Neural progenitor cell (in vitro differentiated cells): ENCODE data around the gene ZNF277. TPM values are rescaled to one million over a fixed set of nuclear protein-coding genes. Genes with fewer than 3 reads are reported as not detected.

Experiments used
- DNase-seq: peaks from one replicate; pipeline ENCODE4 v3.0.0-alpha.2; 2016; ENCODE audit warnings: low spot score
- H2AFZ ChIP-seq: fragments of 200-600 bp; sonication (generic); replicated peaks from 2 replicates; pipeline ENCODE4 v1.6.1; 2016; ENCODE audit warnings: antibody characterized with exemption
- H3F3A ChIP-seq: fragments of 200-600 bp; sonication (generic); 2 replicates; pipeline ENCODE4 v1.6.1; 2016; ENCODE audit warnings: antibody characterized with exemption, low read depth
- H3K27ac ChIP-seq: fragments of 200-600 bp; sonication (generic); 2 replicates; pipeline ENCODE4 v1.5.1; 2016; ENCODE audit warnings: mild to moderate bottlenecking
- H3K27me3 ChIP-seq: fragments of 200-600 bp; sonication (generic); 2 replicates; pipeline ENCODE4 v1.6.1; 2016; ENCODE audit warnings: mild to moderate bottlenecking, moderate library complexity
- H3K36me3 ChIP-seq: fragments of 200-600 bp; sonication (generic); 2 replicates; pipeline ENCODE4 v1.5.1; 2016
- H3K4me1 ChIP-seq: fragments of 200-600 bp; sonication (generic); 2 replicates; pipeline ENCODE4 v1.6.1; 2016; ENCODE audit warnings: mixed run types
- H3K4me2 ChIP-seq: fragments of 200-600 bp; sonication (generic); 2 replicates; pipeline ENCODE4 v1.6.1; 2016
- H3K4me3 ChIP-seq: fragments of 200-600 bp; sonication (generic); 2 replicates; pipeline ENCODE4 v1.5.1; 2016
- H3K79me2 ChIP-seq: fragments of 200-600 bp; sonication (generic); 2 replicates; pipeline ENCODE4 v1.6.1; 2016; ENCODE audit warnings: low read depth
- H3K9ac ChIP-seq: fragments of 200-600 bp; sonication (generic); 2 replicates; pipeline ENCODE4 v1.6.1; 2016
- H3K9me3 ChIP-seq: fragments of 200-600 bp; sonication (generic); 2 replicates; pipeline ENCODE4 v1.5.1; 2016; ENCODE audit warnings: low read depth
- H4K20me1 ChIP-seq: fragments of 200-600 bp; sonication (generic); 2 replicates; pipeline ENCODE4 v1.6.1; 2016; ENCODE audit warnings: low read depth
- H3K27ac Mint-ChIP-seq: 3 replicates; pipeline ENCODE4 v1.8.0; 2021; ENCODE audit warnings: mixed read lengths
- H3K27me3 Mint-ChIP-seq: 2 replicates; pipeline ENCODE4 v1.8.0; 2022; ENCODE audit warnings: low read depth, mild to moderate bottlenecking, inconsistent platforms, moderate library complexity, mixed read lengths; ENCODE audit not compliant: insufficient read depth
- H3K36me3 Mint-ChIP-seq: 3 replicates; pipeline ENCODE4 v1.8.0; 2021; ENCODE audit warnings: mixed read lengths
- H3K4me1 Mint-ChIP-seq: 3 replicates; pipeline ENCODE4 v1.8.0; 2021; ENCODE audit warnings: mixed read lengths
- H3K4me3 Mint-ChIP-seq: 3 replicates; pipeline ENCODE4 v1.8.0; 2021; ENCODE audit warnings: mild to moderate bottlenecking, moderate library complexity, mixed read lengths
- H3K9me3 Mint-ChIP-seq: 3 replicates; pipeline ENCODE4 v1.8.0; 2020; ENCODE audit warnings: mixed read lengths
- EZH2 ChIP-seq: fragments of 200-600 bp; sonication (generic); IDR thresholded peaks from 2 replicates; pipeline ENCODE4 v1.6.1; 2017; ENCODE audit warnings: antibody characterized with exemption, mild to moderate bottlenecking, moderate library complexity
- EZH2phosphoT487 ChIP-seq: fragments of 200-600 bp; sonication (generic); IDR thresholded peaks from 2 replicates; pipeline ENCODE4 v1.6.1; 2017; ENCODE audit warnings: antibody characterized with exemption
- total RNA-seq: library from RNA; depleted of rRNA; stranded (reverse); fragments of >200 nt; gene quantifications from 2 replicates; pipeline ENCODE4 v1.2.3, GENCODE V29; 2015; ENCODE audit warnings: low replicate concordance
- TF ChIP-seq, protein P1 (sequence below): fragments of 200-600 bp; sonication (generic); IDR thresholded peaks from 2 replicates; pipeline ENCODE4 v1.5.1; 2017; ENCODE audit warnings: antibody characterized with exemption, mild to moderate bottlenecking

ZNF277 gene
- total RNA-seq, 1 donor from 2014 or later = 55.5 TPM

DNA sequence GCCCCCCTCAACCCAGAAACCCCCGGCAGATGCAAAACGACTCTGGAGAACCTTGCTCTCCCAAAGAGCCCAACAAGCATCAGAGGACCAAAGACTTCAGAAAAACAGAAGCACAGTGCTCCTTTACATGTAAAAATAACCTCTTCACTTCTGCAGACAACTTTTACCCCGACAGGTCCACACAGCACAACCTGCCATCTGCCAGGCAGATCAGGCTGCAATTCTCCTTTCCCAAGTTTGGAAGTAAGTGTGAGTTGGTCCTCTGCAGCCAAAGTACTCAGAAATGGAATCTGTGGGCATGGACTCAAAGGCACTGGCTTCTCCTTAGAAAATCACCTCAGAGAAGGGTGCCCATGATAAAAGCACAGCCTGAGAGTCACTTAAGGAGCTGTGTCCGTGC lies 26.3 kb upstream of the ZNF277 start:
- H3K4me1 Mint-ChIP-seq = peaks cover 35% of the 10 kb centered on the region
- Histone ChIP-seq H3K79me2 (no peaks in the 10 kb centered on the region), H3K36me3 (no peaks in the 10 kb centered on the region), H3F3A (no peaks in the 10 kb centered on the region), H3K27ac (no peak overlapping the region), H3K4me2 (no peak overlapping the region), H2AFZ (no peak overlapping the region), H4K20me1 (no peaks in the 10 kb centered on the region), H3K4me3 (no peak overlapping the region), H3K9ac (no peak overlapping the region), H3K9me3 (no peaks in the 10 kb centered on the region), H3K4me1 (no peaks in the 10 kb centered on the region), H3K27me3 (no peaks in the 10 kb centered on the region)
- DNase-seq = no peak
- no peak overlapping the region for H3K27ac Mint-ChIP-seq
- H3K4me3 Mint-ChIP-seq = no peak overlapping the region
- no peaks in the 10 kb centered on the region for H3K36me3 Mint-ChIP-seq
- TF ChIP-seq, protein P1, sequence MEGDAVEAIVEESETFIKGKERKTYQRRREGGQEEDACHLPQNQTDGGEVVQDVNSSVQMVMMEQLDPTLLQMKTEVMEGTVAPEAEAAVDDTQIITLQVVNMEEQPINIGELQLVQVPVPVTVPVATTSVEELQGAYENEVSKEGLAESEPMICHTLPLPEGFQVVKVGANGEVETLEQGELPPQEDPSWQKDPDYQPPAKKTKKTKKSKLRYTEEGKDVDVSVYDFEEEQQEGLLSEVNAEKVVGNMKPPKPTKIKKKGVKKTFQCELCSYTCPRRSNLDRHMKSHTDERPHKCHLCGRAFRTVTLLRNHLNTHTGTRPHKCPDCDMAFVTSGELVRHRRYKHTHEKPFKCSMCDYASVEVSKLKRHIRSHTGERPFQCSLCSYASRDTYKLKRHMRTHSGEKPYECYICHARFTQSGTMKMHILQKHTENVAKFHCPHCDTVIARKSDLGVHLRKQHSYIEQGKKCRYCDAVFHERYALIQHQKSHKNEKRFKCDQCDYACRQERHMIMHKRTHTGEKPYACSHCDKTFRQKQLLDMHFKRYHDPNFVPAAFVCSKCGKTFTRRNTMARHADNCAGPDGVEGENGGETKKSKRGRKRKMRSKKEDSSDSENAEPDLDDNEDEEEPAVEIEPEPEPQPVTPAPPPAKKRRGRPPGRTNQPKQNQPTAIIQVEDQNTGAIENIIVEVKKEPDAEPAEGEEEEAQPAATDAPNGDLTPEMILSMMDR = no peak
- TF ChIP-seq EZH2 (no peak), EZH2phosphoT487 (no peak)
- no peaks in the 10 kb centered on the region for H3K9me3 Mint-ChIP-seq
- H3K27me3 Mint-ChIP-seq = no peaks in the 10 kb centered on the region

DNA sequence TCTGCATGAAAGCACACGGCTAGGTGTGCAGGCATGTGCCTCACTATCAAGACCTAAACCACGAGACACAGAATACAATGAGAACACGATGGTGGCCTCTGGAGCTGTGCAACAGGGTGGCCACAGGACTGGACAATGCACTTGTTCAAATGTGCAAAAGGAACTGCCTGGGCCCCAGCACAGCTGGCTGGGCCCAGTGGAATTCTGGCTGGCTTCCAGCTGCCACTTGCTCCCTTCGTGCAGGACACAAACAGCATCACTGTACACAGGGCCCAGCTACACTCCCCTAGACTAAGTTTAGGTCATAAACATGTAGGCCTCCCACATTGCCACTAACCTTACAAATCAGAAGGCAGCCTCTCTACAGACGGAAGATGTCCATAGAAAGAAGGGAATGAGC lies 23.7 kb upstream of the ZNF277 start:
- Histone ChIP-seq H3K9ac (no peak overlapping the region), H3K9me3 (no peaks in the 10 kb centered on the region), H3K4me3 (no peak overlapping the region), H4K20me1 (no peaks in the 10 kb centered on the region), H3K79me2 (no peaks in the 10 kb centered on the region), H3K27me3 (no peaks in the 10 kb centered on the region), H3K36me3 (no peaks in the 10 kb centered on the region), H3F3A (no peaks in the 10 kb centered on the region), H3K27ac (no peak overlapping the region), H2AFZ (no peak overlapping the region), H3K4me2 (no peak overlapping the region), H3K4me1 (no peaks in the 10 kb centered on the region)
- Mint-ChIP-seq H3K9me3 (no peaks in the 10 kb centered on the region), H3K36me3 (no peaks in the 10 kb centered on the region), H3K27ac (no peak overlapping the region), H3K4me3 (no peak overlapping the region), H3K4me1 (peaks cover 41% of the 10 kb centered on the region), H3K27me3 (no peaks in the 10 kb centered on the region)
- DNase-seq = no peak
- TF ChIP-seq, protein P1 = no peak
- no peak for TF ChIP-seq EZH2
- no peak for TF ChIP-seq EZH2phosphoT487

DNA sequence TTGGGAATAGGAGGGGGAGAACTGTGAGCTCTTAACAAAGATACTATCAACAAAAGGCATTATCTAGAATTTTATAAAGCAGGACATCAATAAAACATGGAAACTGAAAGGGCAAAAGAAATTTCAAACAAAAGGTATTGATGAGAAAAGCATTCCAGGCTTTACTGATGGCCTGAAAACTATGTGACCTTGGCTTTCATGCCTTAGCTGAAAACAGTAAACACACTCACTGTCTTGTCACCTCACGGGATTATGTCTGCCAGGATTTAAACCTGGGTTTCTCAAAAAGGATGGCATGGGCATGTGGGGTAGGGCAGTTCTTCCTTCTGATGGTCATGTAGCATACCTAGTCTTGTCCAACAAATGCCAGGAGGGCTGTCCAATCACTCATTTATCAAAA lies 23.2 kb upstream of the ZNF277 start:
- H2AFZ ChIP-seq = no peak overlapping the region
- H3K27me3 ChIP-seq = no peaks in the 10 kb centered on the region
- no peaks in the 10 kb centered on the region for H3F3A ChIP-seq
- H3K36me3 Mint-ChIP-seq = no peaks in the 10 kb centered on the region
- H3K36me3 ChIP-seq = no peaks in the 10 kb centered on the region
- TF ChIP-seq, protein P1 = no peak
- no peak for TF ChIP-seq EZH2
- TF ChIP-seq EZH2phosphoT487 = no peak
- no peaks in the 10 kb centered on the region for H3K27me3 Mint-ChIP-seq
- no peak overlapping the region for H3K27ac ChIP-seq
- peaks cover 41% of the 10 kb centered on the region for H3K4me1 Mint-ChIP-seq
- H3K27ac Mint-ChIP-seq = no peak overlapping the region
- H3K79me2 ChIP-seq = no peaks in the 10 kb centered on the region
- no peak overlapping the region for H3K4me3 ChIP-seq
- DNase-seq = no peak
- H3K4me3 Mint-ChIP-seq = no peak overlapping the region
- no peaks in the 10 kb centered on the region for H3K4me1 ChIP-seq
- no peaks in the 10 kb centered on the region for H4K20me1 ChIP-seq
- no peak overlapping the region for H3K9ac ChIP-seq
- H3K4me2 ChIP-seq = no peak overlapping the region
- no peaks in the 10 kb centered on the region for H3K9me3 Mint-ChIP-seq
- H3K9me3 ChIP-seq = no peaks in the 10 kb centered on the region

DNA sequence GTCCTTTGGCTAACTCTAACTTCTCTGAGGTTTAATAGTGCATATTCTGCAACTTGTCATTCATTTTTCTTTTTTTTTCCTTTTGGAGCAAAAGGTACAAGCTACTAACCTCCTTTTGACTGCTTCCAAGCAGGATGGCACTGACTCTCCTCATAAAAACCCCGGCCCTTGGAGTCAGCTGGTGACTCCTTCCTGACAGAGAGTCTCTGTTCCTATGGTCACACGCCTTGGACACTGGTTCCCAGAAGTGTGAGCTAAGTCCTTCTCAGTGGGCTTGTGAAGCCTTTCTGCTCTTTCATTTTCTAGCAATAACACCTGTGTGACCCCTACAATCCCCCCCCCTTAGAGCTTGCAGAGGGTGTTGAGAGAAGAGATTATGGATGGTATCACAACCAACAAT lies 22.0 kb upstream of the ZNF277 start:
- Mint-ChIP-seq H3K27me3 (no peaks in the 10 kb centered on the region), H3K9me3 (no peaks in the 10 kb centered on the region)
- no peaks in the 10 kb centered on the region for H3K4me1 ChIP-seq

More for the DNA sequence above, 22.0 kb upstream of the ZNF277 start:
- TF ChIP-seq EZH2 (no peak), EZH2phosphoT487 (no peak)
- TF ChIP-seq, protein P1 = no peak
- no peak for DNase-seq
- Histone ChIP-seq H2AFZ (no peak overlapping the region), H3K27me3 (no peaks in the 10 kb centered on the region), H3F3A (no peaks in the 10 kb centered on the region), H3K9me3 (no peaks in the 10 kb centered on the region), H3K4me2 (no peak overlapping the region), H3K9ac (no peak overlapping the region), H3K79me2 (no peaks in the 10 kb centered on the region), H4K20me1 (no peaks in the 10 kb centered on the region), H3K27ac (no peak overlapping the region), H3K4me3 (no peak overlapping the region), H3K36me3 (no peaks in the 10 kb centered on the region)
- Mint-ChIP-seq H3K4me3 (no peak overlapping the region), H3K4me1 (peaks cover 37% of the 10 kb centered on the region), H3K27ac (no peak overlapping the region), H3K36me3 (no peaks in the 10 kb centered on the region)
